Tibial artery (tissue), 4 donors: ENCODE data around the gene TACC3.

Experiments used
- DNase-seq, 2 donors: peaks; one replicate each; pipeline ENCODE4 v3.0.0-alpha.2; 2019
- H3K27ac ChIP-seq, 2 donors: fragments of 200-600 bp; sonication (generic) in 1 of 2; 1 replicate in 1 of 2; 2 replicates in 1 of 2; pipeline ENCODE4 v1.5.1; 2018 to 2019; ENCODE audit warnings: mild to moderate bottlenecking in 1 of 2
- H3K27me3 ChIP-seq, 2 donors: fragments of 200-600 bp; sonication (generic) in 1 of 2; one replicate each; pipeline versions ENCODE4 v1.5.1 to v1.6.0; 2016 to 2019
- H3K36me3 ChIP-seq, 3 donors: fragments of 200-600 bp; sonication (generic) in 2 of 3; one replicate each; pipeline ENCODE4 v1.5.1; 2016 to 2019; ENCODE audit warnings: mild to moderate bottlenecking in 2 of 3
- H3K4me1 ChIP-seq, 4 donors: fragments of 200-600 bp; sonication (generic) in 2 of 4; 1 replicate in 3 of 4; 2 replicates in 1 of 4; pipeline ENCODE4 v1.5.1; 2016 to 2019
- H3K4me3 ChIP-seq, 2 donors: fragments of 200-600 bp; sonication (generic) in 1 of 2; 1 replicate in 1 of 2; 2 replicates in 1 of 2; pipeline ENCODE4 v1.5.1; 2018 to 2019; ENCODE audit warnings: mild to moderate bottlenecking in 2 of 2
- H3K9me3 ChIP-seq, 3 donors: fragments of 200-600 bp; sonication (generic) in 1 of 3; one replicate each; pipeline ENCODE4 v1.5.1; 2016 to 2019
- CTCF ChIP-seq, 2 experiments: fragments of 200-600 bp in 1 of 2; fragments of 450-650 bp in 1 of 2; IDR thresholded peaks; one replicate each; pipeline ENCODE4 v1.5.1; 2017 to 2019; ENCODE audit warnings: antibody characterized with exemption in 2 of 2, mild to moderate bottlenecking in 1 of 2, moderate library complexity in 1 of 2
- intact Hi-C: fragments of 100-400 bp; cut with DNase I; formaldehyde crosslinking; loops from one replicate; pipeline ENCODE4 v1.15.0; 2023; ENCODE audit warnings: low total_unique reads

Gene TACC3

GRCh38 chr4:1767770-1768366 is 46.5 kb downstream of the TACC3 start:
- Histone ChIP-seq H3K27me3 (peaks cover 0 to 85% of the 10 kb centered on the region in 2 donors), H3K9me3 (no peaks in the 10 kb centered on the region), H3K4me1 (peaks cover 3 to 32% (median 23%) of the 10 kb centered on the region in 4 donors), H3K4me3 (peak overlapping the region; percentile 34 to 42), H3K27ac (no peak overlapping the region), H3K36me3 (no peaks in the 10 kb centered on the region)
- no peak for TF ChIP-seq CTCF (IDR thresholded peaks at IDR 0.05)
- no peak for DNase-seq
- intact Hi-C loops: no loop called here

DNA sequence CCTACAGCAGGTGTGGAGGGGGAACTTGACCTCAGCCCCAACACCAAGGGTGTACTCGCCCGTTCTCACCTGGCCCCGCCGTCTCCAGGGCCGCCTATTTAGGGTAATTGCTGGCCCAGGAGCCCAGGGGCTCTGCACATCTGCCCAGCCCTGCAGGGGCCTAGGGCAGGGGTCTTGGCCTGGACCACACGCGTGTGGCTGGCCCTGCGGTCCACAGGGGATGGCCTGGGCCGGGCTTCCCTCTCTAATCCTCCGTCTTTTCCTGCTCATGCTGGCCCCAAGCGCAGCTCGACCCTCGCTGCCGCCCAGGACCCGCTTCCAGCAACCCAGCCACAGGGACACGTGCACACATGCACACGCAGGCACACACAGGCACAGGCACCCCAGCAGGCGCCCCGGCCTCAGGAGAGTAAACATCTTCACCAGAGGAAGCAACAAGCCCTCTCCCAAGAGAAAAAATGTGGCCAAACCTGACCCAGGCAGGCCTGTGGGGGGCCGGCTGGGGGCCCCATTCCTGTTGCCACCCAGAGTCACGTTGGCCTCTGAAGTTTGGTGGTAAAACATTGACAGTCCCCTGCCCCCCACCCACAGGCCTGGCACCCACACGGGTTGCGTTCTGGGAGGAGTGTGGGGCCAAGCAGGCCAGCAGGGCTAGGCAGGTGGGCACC is 47.2 kb downstream of the TACC3 start:
- no peak for DNase-seq
- intact Hi-C loops: no loop called here
- no peak overlapping the region for H3K27ac ChIP-seq
- H3K4me1 ChIP-seq: peaks cover 3 to 25% (median 18%) of the 10 kb centered on the region in 4 donors
- H3K9me3 ChIP-seq: no peaks in the 10 kb centered on the region
- no peaks in the 10 kb centered on the region for H3K36me3 ChIP-seq
- no peak for TF ChIP-seq CTCF (IDR thresholded peaks at IDR 0.05)
- H3K27me3 ChIP-seq: peaks cover 0 to 81% of the 10 kb centered on the region in 2 donors
- no peak overlapping the region for H3K4me3 ChIP-seq

- H3K9me3 ChIP-seq: no peaks in the 10 kb centered on the region
- H3K27me3 ChIP-seq: peaks cover 0 to 76% of the 10 kb centered on the region in 2 donors
- no peak overlapping the region for H3K4me3 ChIP-seq
- DNase-seq: no peak
- H3K36me3 ChIP-seq: no peaks in the 10 kb centered on the region
- H3K27ac ChIP-seq: no peak overlapping the region
- no peak for TF ChIP-seq CTCF (IDR thresholded peaks at IDR 0.05)
- intact Hi-C loops: no loop called here
- peaks cover 0 to 18% (median 11%) of the 10 kb centered on the region in 4 donors for H3K4me1 ChIP-seq
Measured at GRCh38 chr4:1769692-1770091, 48.4 kb downstream of the TACC3 start.

DNA sequence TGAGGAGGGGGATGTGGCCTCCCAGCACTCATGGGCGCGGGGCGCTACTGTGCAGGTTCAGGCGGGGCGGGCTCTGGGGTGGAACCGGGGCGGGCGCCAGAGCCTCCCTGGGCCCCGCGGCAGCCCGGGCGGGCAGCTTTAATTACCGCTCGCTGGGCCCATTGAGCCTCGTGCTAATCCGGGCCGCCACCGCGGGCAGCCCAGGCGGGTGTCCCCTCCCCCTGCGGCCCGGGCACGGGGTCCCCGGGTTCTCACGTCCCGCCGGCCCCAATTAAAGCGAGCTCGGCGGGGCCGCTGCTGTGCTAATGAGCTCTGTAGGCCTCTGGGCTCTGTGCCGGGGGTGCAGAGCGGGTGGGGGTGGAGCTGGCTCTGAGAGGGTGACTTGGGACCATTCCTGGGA is 48.9 kb downstream of the TACC3 start:
- H3K27me3 ChIP-seq: peaks cover 0 to 70% of the 10 kb centered on the region in 2 donors

GRCh38 chr4:1770791-1771231 is 49.5 kb downstream of the TACC3 start:
- Histone ChIP-seq H3K9me3 (no peaks in the 10 kb centered on the region), H3K4me3 (no peak overlapping the region), H3K4me1 (peaks cover 0 to 18% (median 11%) of the 10 kb centered on the region in 4 donors), H3K27me3 (peaks cover 0 to 65% of the 10 kb centered on the region in 2 donors), H3K36me3 (no peaks in the 10 kb centered on the region), H3K27ac (no peak overlapping the region)
- TF ChIP-seq CTCF (IDR thresholded peaks at IDR 0.05): no peak
- no peak for DNase-seq
- intact Hi-C loops: no loop called here

More for the DNA sequence above, 48.9 kb downstream of the TACC3 start:
- Histone ChIP-seq H3K4me3 (no peak overlapping the region), H3K9me3 (no peaks in the 10 kb centered on the region), H3K27ac (no peak overlapping the region), H3K4me1 (peaks cover 0 to 18% (median 11%) of the 10 kb centered on the region in 4 donors), H3K36me3 (no peaks in the 10 kb centered on the region)
- no peak for DNase-seq
- TF ChIP-seq CTCF (IDR thresholded peaks at IDR 0.05): no peak
- intact Hi-C loops: no loop called here
